HG03025 (cell line): ENCODE measurements around the gene CCDC149.
A peak's percentile ranks its signal among the peaks of the same experiment; 100 is the strongest.

Experiments used
- ATAC-seq: cut with Tn5 transposase; IDR thresholded peaks from one replicate; pipeline ENCODE4 v1.9.1; 2021; ENCODE audit warnings: mild to moderate bottlenecking, moderate library complexity; ENCODE audit not compliant: unreplicated experiment, low FRiP score

The CCDC149 gene

DNA sequence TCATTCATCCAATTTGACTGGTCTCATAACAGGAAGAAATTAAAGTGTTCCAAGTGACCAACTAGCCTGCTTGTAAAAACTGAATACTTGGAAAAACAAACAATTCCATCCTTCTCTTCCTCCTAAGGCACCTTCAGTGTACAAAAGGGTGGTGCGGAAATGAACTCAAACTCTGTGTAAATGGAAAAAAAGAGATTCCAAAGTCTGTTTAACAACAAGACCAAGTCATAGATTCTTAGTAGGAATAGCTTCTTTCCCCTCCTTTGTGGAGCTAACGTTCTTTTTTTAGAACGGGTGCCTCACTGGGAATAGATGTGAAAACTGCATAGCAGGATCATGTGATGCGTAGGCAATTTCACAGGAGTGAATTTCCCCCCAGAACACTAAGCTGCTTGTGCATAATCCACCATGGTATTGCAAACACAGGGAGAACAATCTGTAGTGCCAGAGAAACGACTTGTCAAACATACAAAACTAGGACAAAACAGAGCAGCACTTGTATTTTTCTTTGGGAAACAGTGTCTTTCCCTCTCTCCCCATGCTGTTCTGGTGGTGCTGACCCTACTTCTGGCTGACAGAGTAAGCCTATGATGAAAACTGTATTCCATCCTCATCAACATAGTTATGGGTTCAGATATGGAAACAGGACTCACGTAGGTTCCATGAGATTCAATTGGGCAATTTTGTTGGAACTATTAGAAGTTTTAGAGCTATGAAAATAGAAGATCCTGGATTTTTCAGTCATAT, 130.7 kb downstream of the CCDC149 start:
- ATAC-seq = no peak

DNA sequence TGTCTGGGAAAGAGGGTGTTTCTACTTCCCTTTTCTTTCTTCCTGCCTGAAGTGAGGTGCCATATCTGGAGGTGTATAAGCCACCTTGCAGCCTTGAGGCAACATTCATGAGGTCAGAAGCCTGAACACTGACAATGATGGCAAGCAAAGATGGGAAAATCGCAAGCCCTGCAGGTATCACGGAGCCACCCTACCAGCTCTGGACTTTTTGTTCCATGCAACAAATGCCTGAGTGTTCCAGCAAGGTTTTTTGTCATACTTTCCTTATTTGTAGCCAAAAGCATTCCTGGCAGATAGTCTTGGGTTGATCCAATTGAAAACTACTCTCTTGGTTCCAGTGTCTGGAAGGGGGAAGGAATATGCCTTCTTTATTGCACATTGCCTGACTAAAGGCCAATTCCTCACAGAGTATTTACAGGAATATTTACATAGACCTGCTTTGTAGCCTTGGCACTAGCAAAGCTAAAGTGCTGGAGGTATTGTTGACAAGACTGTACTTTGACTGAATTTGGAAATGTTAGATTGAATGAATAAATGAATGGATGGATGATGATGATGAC, 131.8 kb downstream of the CCDC149 start:
- ATAC-seq = no peak

DNA sequence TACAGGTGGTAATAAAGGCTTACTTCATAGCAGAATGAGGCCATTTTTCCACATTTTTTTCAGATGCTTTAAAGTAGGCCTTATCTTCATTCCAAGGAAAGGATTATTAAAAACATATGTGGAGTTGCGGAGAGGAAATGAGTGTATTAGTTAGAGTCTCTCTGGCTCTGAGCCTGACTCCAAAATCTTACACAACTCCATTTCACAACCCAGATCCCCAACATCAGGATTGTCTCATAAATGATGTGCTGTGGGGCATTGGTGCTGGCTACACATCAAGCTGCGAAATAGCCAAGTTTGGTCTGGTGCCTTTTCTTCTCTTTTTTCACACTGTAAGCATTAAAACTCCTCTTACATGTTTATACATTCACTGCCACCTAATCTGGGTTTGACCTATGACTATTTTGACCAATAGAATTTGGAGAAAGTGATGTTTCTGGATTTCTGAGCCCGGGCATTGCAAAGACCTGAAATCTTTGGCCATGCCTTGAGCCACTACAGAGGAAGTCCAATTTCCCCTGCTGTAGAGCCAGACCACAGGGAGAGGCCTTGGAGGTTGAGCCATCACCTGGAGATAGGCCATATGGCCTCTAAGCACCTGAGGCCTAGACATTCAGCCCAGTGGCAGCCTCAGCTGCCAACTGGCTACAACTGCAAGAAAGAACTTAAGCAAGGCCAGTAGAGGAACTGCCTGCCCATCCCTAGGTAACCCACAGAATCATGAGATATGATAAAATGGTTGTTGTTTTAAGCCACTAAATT, 134.2 kb downstream of the CCDC149 start:
- no peak for ATAC-seq

DNA sequence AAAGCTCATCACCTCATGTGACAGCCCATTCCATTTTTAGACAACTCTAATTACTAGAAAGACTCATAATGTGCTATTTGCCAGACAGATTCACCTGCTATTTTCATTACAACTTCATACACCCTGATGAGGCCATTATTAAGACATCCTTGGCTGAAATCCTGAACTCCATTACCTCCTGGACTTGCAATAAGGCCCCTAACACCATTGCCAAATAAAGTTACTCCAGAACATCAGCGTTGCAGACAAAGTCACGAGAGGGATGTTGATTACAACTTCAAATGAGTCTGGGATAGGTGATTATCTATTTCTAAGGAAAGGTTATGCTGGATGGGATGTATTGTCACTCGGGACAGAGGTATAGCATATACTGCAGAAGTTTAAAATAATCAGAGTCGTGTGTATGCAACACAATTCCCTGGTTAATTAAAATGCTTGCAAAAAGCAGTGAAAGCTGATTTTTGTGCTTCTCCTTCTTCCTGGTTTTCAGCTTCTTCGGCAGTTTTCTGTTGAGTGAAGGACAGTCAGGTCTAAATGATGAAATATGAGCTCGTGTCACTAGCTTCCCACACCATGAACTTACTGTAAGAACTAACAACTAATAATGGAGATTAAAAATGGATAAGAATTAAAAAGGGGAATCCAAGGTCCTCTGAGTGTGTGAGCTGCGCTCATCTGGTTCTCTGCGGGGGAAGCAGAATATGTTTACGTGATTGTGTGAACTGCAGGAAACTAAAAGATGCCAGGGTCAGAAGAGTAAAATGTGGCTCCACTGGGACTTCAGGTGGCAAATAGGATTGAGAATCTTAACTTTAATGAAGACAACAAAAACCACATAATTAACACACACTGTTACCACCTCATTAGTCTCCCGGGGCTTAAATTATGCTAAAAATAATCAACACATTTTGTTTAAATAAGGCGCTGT, 135.0 kb downstream of the CCDC149 start:
- no peak for ATAC-seq

DNA sequence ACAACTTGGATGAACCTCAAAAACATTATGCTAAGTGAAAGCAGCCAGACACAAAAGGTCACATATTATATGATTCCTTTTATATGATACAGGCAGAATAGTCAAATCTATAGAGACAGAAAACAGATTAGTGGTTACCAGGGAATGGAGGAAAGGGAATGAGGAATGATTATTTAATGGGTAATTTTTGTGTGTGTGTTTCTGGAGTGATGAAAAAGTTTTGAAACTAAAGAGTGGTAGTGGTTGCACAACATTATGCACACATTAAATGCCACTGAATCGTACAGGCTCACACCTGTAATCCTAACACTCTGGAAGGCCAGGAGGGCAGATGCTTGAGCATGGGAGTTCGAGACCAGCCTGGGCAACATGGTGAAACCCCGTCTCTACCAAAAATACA, 137.1 kb downstream of the CCDC149 start:
- ATAC-seq = no peak

DNA sequence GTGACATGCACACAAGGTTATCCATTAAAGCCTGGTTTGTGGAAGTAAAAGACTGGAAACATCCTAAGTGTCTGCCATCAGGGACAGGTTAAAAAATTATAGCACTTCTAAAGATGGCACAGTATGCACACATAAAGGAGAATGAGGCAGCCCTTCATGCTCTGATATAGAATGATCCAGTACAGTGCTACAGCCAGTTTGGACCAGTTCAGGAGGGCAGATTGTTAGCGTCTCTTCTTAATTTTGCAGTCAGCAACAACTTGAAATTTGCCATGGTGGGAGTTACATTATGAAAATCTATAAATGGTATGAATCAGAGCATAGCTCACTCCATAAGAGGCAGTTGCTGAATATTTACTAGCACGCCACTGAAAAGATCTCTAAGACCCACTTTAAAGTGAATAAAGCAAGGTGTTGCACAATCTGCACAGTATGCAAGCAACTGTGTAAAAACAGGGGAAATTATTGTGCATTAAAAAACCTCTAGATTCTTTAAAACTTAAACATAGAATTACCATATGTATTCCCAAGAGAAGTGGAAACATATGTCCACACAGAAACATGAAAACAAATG, 137.7 kb downstream of the CCDC149 start:
- no peak for ATAC-seq

DNA sequence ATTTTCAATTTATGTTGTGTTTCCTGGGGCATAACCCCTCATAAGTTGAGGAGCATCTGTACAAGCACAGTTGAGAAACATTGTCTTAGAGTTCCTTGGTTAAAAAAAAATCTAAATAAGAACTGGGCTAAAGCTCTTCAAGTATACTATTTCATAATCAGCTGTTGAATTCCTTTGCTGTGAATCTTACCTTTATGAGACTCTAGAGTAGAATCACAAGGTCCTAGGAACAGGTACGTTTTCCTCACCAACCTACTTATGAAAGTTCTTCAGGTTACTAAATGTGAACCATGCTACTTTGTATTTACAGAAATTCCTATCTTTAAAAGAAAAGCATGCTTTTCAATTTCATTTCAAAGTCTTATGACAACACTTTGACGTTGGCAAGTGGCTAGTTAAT, 138.4 kb downstream of the CCDC149 start:
- ATAC-seq = no peak

DNA sequence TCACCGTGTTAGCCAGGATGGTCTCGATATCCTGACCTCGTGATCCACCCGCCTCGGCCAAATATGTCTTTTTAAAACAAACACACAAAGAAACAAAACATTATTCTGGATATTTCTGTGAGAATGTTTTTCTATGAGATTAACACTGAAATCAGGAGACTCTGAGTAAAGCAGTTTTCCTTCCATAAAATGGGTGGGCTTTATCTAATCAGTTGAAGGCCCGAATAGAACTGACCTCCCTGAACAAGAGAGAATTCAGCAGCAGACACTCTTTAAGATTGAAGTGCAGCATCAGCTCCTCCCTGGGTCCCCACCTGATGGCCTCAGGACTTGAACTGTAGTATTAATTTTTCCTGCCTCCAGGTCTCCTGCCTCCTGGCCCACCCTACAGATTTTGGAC, 139.9 kb downstream of the CCDC149 start:
- no peak for ATAC-seq

DNA sequence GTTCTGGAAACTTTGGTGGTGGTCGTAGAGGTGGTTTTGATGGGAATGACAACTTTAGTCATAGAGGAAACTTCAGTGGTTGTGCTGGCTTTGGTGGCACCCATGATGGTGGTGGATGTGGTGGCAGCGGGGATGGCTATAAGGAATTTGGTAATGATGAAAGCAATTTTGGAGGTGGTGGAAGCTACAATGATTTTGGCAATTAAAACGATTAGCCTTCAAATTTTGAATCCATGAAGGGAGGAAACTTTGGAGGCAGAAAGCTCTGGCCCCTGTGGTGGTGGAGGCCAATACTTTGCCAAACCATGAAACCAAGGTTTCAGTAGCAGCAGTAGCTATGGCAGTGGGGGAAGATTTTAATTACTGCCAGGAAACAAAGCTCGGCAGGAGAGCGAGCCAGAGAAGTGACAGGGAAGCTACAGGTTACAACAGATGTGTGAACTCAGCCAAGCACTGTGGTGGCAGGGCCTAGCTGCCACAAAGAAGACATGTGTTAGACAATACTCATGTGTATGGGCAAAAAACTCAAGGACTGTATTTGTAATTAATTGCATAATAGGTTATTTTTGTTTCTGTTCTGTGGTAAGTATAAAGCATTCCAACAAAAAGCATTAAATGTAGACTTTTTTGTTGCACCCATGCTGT, 140.7 kb downstream of the CCDC149 start:
- no peak for ATAC-seq

DNA sequence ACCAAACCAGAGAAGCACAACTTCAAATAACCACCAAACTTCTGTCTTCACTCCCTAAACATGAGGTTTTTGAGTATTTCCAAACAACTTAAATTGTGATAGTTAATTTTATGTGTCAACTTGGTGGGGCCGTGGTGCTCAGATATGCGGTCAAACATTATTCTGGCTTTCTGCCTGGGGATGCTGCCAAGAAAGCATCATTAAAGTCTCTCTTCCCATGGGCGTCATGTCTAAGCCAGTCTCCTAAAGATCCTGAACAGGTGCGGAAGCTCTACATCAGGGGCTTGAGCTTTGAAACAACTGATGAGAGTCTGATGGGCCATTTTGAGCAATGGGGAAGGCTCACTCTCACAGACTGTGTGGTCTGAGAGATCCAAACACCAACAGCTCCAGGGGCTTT, 141.6 kb downstream of the CCDC149 start:
- ATAC-seq = no peak

DNA sequence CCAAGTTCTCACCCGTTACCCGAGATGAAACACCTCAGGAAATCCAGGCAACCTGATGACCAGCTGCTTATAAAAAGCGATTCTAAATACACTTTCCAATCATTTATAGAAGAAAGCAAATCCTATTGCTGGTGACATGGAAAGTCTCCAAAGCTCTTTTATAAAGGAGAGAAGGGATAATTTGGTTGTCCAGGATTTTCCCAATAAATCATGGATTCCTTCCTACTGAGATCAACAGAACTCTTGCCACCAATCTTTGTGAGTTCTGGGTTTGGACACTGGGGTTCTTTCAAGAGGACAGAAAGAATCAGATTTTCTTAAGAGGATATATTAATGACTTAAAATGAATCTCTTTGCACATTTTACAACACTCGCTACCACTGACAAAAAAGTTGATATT, 142.2 kb downstream of the CCDC149 start:
- ATAC-seq = no peak

DNA sequence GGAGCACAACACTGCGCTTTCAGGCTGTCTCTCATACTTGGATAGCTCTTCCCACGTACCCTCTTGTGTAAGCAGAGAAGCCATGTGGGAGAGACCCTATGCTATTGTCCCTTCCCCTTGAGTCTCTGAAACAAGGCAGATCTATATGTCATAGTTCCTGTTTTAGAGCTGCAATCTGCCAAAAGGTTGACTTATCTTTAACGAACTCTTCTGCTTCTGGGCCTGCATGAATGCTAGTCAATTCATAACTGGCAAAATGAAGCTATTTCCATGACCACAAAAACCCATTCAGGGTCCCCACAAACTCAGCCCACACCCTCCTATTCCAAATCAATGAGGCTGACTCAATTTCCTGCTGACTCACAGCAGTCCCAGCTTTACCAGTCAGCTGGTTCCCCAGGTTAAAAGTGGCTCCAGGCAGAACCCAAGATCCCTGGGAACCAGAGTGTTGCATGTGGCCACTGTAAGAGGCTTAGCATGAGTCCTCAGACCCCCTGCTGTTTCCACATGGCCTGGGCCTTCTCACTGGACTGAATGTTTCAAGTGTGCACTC, 142.7 kb downstream of the CCDC149 start:
- ATAC-seq = peak; percentile 63

DNA sequence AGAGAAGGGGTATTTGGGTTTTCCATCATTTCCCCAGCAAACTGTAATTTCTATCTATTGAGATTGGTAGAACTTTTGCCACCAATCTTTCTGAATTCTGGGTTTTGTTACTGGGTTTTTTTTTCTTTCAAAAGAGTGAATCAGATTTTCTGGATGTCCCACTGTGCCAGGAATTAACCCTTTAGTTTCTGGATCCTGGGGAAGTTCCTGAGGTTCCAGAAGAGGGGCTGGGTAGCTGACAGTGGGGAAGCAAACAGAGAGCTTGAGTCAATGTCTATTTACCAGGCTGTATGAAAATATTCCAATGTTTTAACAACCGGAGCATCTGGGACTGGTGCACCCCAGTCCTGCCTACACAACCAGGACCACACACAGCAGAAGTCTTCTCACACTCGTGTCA, 143.3 kb downstream of the CCDC149 start:
- ATAC-seq = no peak

DNA sequence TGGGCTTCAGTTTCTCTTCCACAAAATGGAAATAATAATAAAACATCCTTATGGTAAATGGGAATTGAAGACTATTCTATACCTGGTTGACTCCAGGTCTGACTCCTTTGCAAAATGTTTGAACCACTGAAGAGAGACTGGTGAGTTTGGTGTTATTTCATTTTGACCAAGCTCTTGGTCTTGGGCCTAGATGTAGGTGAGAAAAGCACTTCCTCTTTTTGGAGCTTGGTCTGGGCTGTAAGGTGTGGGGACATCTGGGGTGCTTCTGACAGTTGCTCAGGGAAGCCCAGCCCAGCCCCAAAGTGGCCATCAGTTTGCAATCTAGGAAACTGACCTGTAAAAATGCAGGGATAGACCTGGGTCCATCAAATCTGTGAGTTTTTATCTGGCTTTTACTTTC, 144.2 kb downstream of the CCDC149 start:
- ATAC-seq = peak; percentile 91

DNA sequence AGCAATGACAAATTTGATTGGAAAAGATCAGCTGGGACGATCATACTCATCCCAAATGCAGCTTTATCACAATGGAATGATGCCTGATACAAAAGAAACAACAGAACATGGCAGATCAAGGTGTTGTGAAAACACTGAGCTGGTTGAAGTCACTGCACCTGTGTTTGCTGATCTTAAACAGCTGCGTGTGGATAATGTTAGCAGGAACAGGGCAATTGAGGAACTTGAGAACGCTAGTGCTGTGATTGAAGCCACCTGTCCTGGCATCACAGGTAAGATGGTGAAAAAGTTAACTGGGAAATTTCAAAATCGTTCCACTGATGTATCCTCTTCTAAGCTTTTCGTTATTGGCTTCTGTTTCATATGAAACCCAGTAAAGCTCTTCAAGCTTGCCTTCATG, 144.8 kb downstream of the CCDC149 start:
- no peak for ATAC-seq

DNA sequence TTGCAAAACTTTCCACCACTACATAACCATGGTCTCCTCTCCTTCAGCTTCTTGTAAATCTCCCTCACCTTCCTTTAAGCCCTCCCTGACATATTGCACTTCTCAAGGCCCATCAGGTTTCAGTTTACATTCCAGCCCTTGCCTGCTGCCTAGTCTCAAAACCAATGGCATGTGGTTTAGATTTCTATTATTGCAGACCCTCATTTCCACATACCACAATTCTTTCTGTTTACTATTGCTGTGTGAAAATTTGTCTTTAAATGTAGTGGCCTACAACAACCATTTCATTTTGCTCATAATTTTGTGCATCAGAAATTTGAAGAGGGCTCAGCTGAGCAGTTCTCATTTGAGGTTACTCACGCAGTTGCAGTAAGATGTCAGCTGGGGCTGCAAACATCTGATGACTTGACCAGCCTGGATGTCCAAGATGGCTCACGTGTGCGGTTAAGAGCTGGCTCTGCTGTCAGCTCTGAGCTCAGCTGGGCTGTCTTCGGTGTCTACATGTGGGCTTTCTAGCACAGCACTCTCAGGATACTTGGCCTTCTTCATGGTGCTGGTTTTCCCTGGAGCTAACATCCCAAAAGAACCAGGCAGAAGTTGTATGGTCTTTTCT, 147.4 kb downstream of the CCDC149 start:
- no peak for ATAC-seq

DNA sequence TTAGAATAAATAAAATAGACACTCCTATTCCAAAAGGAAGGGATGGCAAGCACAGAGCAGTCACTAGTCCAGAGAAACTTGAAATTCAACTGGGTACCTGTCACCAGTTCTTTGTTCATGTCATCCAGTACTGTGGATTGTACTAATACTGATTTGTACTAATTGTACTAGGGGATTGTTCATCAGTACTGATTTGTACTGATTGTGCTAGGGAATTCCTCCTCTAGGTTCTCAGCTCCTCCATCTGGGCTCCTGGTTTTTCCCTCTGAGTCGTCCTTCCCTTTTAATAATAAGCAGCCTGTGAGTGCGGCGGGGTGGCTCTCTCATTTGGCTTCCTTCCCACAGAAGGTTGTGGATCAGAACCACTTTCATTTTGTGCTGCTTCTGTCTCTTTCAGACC, 148.5 kb downstream of the CCDC149 start:
- ATAC-seq = no peak

DNA sequence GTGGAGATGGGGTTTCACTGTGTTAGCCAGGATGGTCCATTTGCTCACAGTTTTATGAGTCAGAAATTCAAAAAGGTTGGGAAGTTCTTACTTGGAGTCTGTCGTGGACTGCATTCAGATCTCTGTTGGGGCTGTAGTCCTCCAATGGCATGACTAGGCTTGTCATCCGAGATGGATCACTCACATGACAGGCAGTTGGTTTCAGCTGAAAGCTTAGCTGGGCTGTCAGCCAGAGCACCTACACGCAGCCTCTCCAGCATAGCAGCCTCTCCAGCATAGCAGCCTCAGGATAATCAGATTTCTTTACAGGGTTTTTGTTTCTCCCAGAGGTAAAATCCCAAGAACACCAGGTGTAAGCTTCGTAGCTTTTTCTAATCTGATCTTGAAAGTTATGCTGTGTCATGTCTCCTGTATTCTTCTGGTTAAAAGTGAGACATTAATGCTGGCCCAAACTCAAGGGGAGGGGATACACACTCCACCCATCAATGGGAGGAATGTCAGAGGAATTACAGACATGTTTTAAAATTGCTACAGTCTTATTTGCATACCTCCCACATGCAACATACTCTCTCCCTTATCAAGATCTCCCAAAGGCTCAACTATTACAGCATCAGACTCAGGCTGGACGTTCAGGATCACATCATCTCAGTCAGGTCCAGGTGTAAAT, 149.1 kb downstream of the CCDC149 start:
- no peak for ATAC-seq
